CD14-positive monocyte (primary cell): ENCODE data around the gene NDUFS4. TPM values are rescaled to one million over a fixed set of nuclear protein-coding genes. Genes with fewer than 3 reads are reported as not detected.
A peak's percentile ranks its signal among the peaks of the same experiment; 100 is the strongest.

Experiments
- DNase-seq, 3 donors: peaks; one replicate each; pipeline ENCODE4 v3.0.0-alpha.2; 2011 to 2022
- H2AFZ ChIP-seq: 2 replicates; pipeline ENCODE4 v1.6.0; 2012; ENCODE audit warnings: mild to moderate bottlenecking, low read depth, low read length, inconsistent platforms; ENCODE audit not compliant: insufficient read depth, poor library complexity, severe bottlenecking
- H3K27ac ChIP-seq, 2 donors: 1 replicate in 1 of 2; 2 replicates in 1 of 2; pipeline ENCODE4 v1.5.1; 2012 to 2013; ENCODE audit warnings: low read length in 2 of 2, control low read depth in 1 of 2, inconsistent platforms in 1 of 2, low read depth in 1 of 2, mild to moderate bottlenecking in 1 of 2
- H3K27me3 ChIP-seq, 2 donors: one replicate each; pipeline versions ENCODE4 v1.6.0 to v1.6.1; 2011 to 2013; ENCODE audit warnings: low read length in 2 of 2; ENCODE audit not compliant: control insufficient read depth in 2 of 2, insufficient read depth in 2 of 2
- H3K36me3 ChIP-seq, 2 donors: replicated peaks in 1 of 2; 1 replicate in 1 of 2; 2 replicates in 1 of 2; pipeline versions ENCODE4 v1.5.1 to v1.6.1; 2012 to 2013; ENCODE audit warnings: low read length in 2 of 2, control low read depth in 1 of 2, inconsistent platforms in 1 of 2, mild to moderate bottlenecking in 1 of 2; ENCODE audit not compliant: insufficient read depth in 2 of 2, control insufficient read depth in 1 of 2
- H3K4me1 ChIP-seq, 2 donors: 1 replicate in 1 of 2; 2 replicates in 1 of 2; pipeline versions ENCODE4 v1.5.1 to v1.6.1; 2012 to 2013; ENCODE audit warnings: low read length in 2 of 2, control low read depth in 1 of 2, inconsistent platforms in 1 of 2, mild to moderate bottlenecking in 1 of 2, moderate library complexity in 1 of 2; ENCODE audit not compliant: insufficient read depth in 2 of 2, control insufficient read depth in 1 of 2
- H3K4me2 ChIP-seq: replicated peaks from 2 replicates; pipeline ENCODE3; 2012; ENCODE audit warnings: low read length, moderate library complexity, mild to moderate bottlenecking; ENCODE audit not compliant: poor library complexity, severe bottlenecking; ENCODE audit errors: extremely low read depth
- H3K4me3 ChIP-seq, 3 experiments: fragments of 200-600 bp in 1 of 3; sonication (generic) in 1 of 3; replicated peaks in 1 of 3; 1 replicate in 2 of 3; 2 replicates in 1 of 3; pipeline ENCODE4 v1.5.1; 2011 to 2013; ENCODE audit warnings: low read length in 3 of 3, mild to moderate bottlenecking in 3 of 3, control low read depth in 2 of 3, low read depth in 2 of 3, inconsistent platforms in 1 of 3, moderate library complexity in 1 of 3
- H3K79me2 ChIP-seq: 2 replicates; pipeline ENCODE4 v1.6.0; 2012; ENCODE audit warnings: mild to moderate bottlenecking, control low read depth, inconsistent platforms, low read length, moderate library complexity; ENCODE audit not compliant: insufficient read depth
- H3K9ac ChIP-seq: 2 replicates; pipeline ENCODE4 v1.6.0; 2017; ENCODE audit warnings: low read length, mild to moderate bottlenecking; ENCODE audit not compliant: insufficient read depth, poor library complexity, severe bottlenecking
- H3K9me3 ChIP-seq, 2 donors: replicated peaks in 1 of 2; 1 replicate in 1 of 2; 2 replicates in 1 of 2; pipeline versions ENCODE4 v1.5.1 to v1.6.1; 2012 to 2013; ENCODE audit warnings: low read length in 2 of 2, control low read depth in 1 of 2; ENCODE audit not compliant: control insufficient read depth in 1 of 2, insufficient read depth in 1 of 2
- H4K20me1 ChIP-seq: 2 replicates; pipeline ENCODE4 v1.6.0; 2012; ENCODE audit warnings: mild to moderate bottlenecking, low read length, control low read depth, moderate library complexity; ENCODE audit not compliant: insufficient read depth
- H3K27ac Mint-ChIP-seq, 7 donors: one replicate each; pipeline ENCODE4 v1.8.0; 2020; ENCODE audit warnings: mild to moderate bottlenecking in 7 of 7, mixed read lengths in 7 of 7, moderate library complexity in 6 of 7, inconsistent platforms in 2 of 7
- H3K27me3 Mint-ChIP-seq, 3 donors: one replicate each; pipeline ENCODE4 v1.8.0; 2021 to 2022; ENCODE audit warnings: low read depth in 3 of 3, mild to moderate bottlenecking in 3 of 3, mixed read lengths in 3 of 3, moderate library complexity in 3 of 3, inconsistent platforms in 1 of 3
- H3K36me3 Mint-ChIP-seq, 2 donors: one replicate each; pipeline ENCODE4 v1.8.0; 2020; ENCODE audit warnings: mixed read lengths in 2 of 2, inconsistent platforms in 1 of 2, mild to moderate bottlenecking in 1 of 2
- H3K4me1 Mint-ChIP-seq: one replicate; pipeline ENCODE4 v1.8.0; 2020; ENCODE audit warnings: mild to moderate bottlenecking, mixed read lengths
- H3K4me3 Mint-ChIP-seq, 2 donors: one replicate each; pipeline ENCODE4 v1.8.0; 2020; ENCODE audit warnings: mild to moderate bottlenecking in 2 of 2, mixed read lengths in 2 of 2, moderate library complexity in 1 of 2
- H3K9me3 Mint-ChIP-seq, 7 donors: one replicate each; pipeline ENCODE4 v1.8.0; 2020 to 2022; ENCODE audit warnings: mixed read lengths in 7 of 7, mild to moderate bottlenecking in 6 of 7, moderate library complexity in 6 of 7, inconsistent platforms in 2 of 7
- CTCF ChIP-seq: fragments of 200-600 bp; IDR thresholded peaks from one replicate; pipeline ENCODE4 v1.8.0; 2022; ENCODE audit warnings: antibody characterized with exemption, mild to moderate bottlenecking
- WGBS: methylation state at CpG from one replicate; pipeline ENCODE4 v1.1.5; 2013; ENCODE audit warnings: missing lambda C conversion rate; ENCODE audit not compliant: insufficient coverage; 5-methylcytosine and 5-hydroxymethylcytosine counted together
- intact Hi-C, 2 donors: fragments of 100-400 bp; cut with micrococcal nuclease; formaldehyde crosslinking; loops; one replicate each; pipeline versions ENCODE4 v1.15.0 to v1.15.1; 2023
- polyA plus RNA-seq, 3 donors: library from polyadenylated mRNA; depleted of rRNA in 1 of 3; unstranded in 2 of 3; stranded (reverse) in 1 of 3; fragments of 300-500 nt in 2 of 3; fragments of >200 nt in 1 of 3; fragmentation: Illumina TruSeq in 2 of 3; gene quantifications; 1 replicate in 2 of 3; 2 replicates in 1 of 3; pipeline ENCODE4 v1.2.3, GENCODE V29; 2012 to 2021

The NDUFS4 gene
- polyA plus RNA-seq, 3 donors, result 42.5 to 118 (median 111) TPM

- no peak overlapping the region for H3K4me3 Mint-ChIP-seq
- H3K9ac ChIP-seq, result no peak overlapping the region
- peaks cover 2 to 47% of the 10 kb centered on the region in 2 donors for H3K36me3 ChIP-seq
- no peak overlapping the region for H3K4me3 ChIP-seq
- no peak overlapping the region for H3K4me2 ChIP-seq
- intact Hi-C loops, result no loop called here
- peaks cover 0 to 3% (median 0%) of the 10 kb centered on the region in 3 donors for H3K27me3 Mint-ChIP-seq
- no peaks in the 10 kb centered on the region for H3K27me3 ChIP-seq
- no peak overlapping the region for H3K27ac ChIP-seq
- H3K79me2 ChIP-seq, result no peaks in the 10 kb centered on the region
- no CpG with 5 or more reads among the region's 2 CpGs for WGBS
- peak overlapping the region in 1 of 7 donors; percentile 6 for H3K27ac Mint-ChIP-seq
- TF ChIP-seq CTCF, result no peak
- no peak overlapping the region for H2AFZ ChIP-seq
- no peaks in the 10 kb centered on the region for H4K20me1 ChIP-seq
- H3K36me3 Mint-ChIP-seq, result peaks cover 45 to 52% of the 10 kb centered on the region in 2 donors
- H3K9me3 ChIP-seq, result peaks cover 5 to 7% of the 10 kb centered on the region in 2 donors
- H3K4me1 ChIP-seq, result no peaks in the 10 kb centered on the region
- no peak for DNase-seq
- H3K4me1 Mint-ChIP-seq, result no peaks in the 10 kb centered on the region
- peaks cover 7 to 24% (median 18%) of the 10 kb centered on the region in 7 donors for H3K9me3 Mint-ChIP-seq
Observed at GRCh38 chr5:53667621-53668020, 107.2 kb downstream of the NDUFS4 start.

- intact Hi-C loops, result no loop called here
- Histone ChIP-seq H3K4me3 (no peak overlapping the region), H3K4me2 (no peak overlapping the region), H3K4me1 (no peaks in the 10 kb centered on the region), H3K9me3 (no peaks in the 10 kb centered on the region), H3K27ac (no peak overlapping the region), H3K79me2 (no peaks in the 10 kb centered on the region), H2AFZ (no peak overlapping the region), H3K9ac (no peak overlapping the region), H3K36me3 (peaks cover 2 to 36% of the 10 kb centered on the region in 2 donors), H4K20me1 (no peaks in the 10 kb centered on the region), H3K27me3 (no peaks in the 10 kb centered on the region)
- no peak for DNase-seq
- H3K4me1 Mint-ChIP-seq, result no peaks in the 10 kb centered on the region
- no peak for TF ChIP-seq CTCF
- H3K4me3 Mint-ChIP-seq, result no peak overlapping the region
- no peaks in the 10 kb centered on the region for H3K9me3 Mint-ChIP-seq
- H3K27ac Mint-ChIP-seq, result no peak overlapping the region
- no CpG with 5 or more reads among the region's 3 CpGs for WGBS
- H3K36me3 Mint-ChIP-seq, result peaks cover 23 to 27% of the 10 kb centered on the region in 2 donors
- H3K27me3 Mint-ChIP-seq, result no peaks in the 10 kb centered on the region
Observed at GRCh38 chr5:53671447-53671846, 111.0 kb downstream of the NDUFS4 start.
